Iris pigment epithelial cell (primary cell): ENCODE data around the gene RIOX2.
"Not testable (repeated sequence)": the region's sequence is repeated elsewhere in the genome, so short reads cannot be mapped to it uniquely, and the experiment has no call there.

ENCODE experiments used
- DNase-seq: peaks from one replicate; pipeline ENCODE4 v3.0.0-alpha.2; 2011; ENCODE audit warnings: low read depth

RIOX2 gene

GRCh38 chr3:97911459-97911858 is 60.8 kb downstream of the RIOX2 start:
- DNase-seq = no peak

GRCh38 chr3:97910931-97911351 is 61.3 kb downstream of the RIOX2 start:
- DNase-seq = peak; percentile 9

GRCh38 chr3:97910236-97910831 is 61.9 kb downstream of the RIOX2 start:
- not testable (repeated sequence) for DNase-seq

- DNase-seq = not testable (repeated sequence)
Measured at GRCh38 chr3:97909830-97910229, 62.4 kb downstream of the RIOX2 start.

- peak; percentile 17 for DNase-seq
Measured at GRCh38 chr3:97901313-97902248, 70.7 kb downstream of the RIOX2 start.

- DNase-seq = no peak
Measured at GRCh38 chr3:97899331-97899730, 72.9 kb downstream of the RIOX2 start.

GRCh38 chr3:97896547-97896946 is 75.7 kb downstream of the RIOX2 start:
- no peak for DNase-seq

GRCh38 chr3:97896129-97896528 is 76.1 kb downstream of the RIOX2 start:
- DNase-seq = no peak

GRCh38 chr3:97895216-97895615 is 77.0 kb downstream of the RIOX2 start:
- DNase-seq = no peak

GRCh38 chr3:97892852-97893251 is 79.4 kb downstream of the RIOX2 start:
- no peak for DNase-seq
